Left ventricle myocardium inferior (tissue), 1 donor: ENCODE results near the gene KANK2. TPM values are rescaled to one million over a fixed set of nuclear protein-coding genes. Genes with fewer than 3 reads are reported as not detected.

Source experiments
- DNase-seq: peaks from one replicate; pipeline ENCODE4 v3.0.0-alpha.2; 2020
- H3K27ac ChIP-seq: fragments of 200-600 bp; replicated peaks from 2 replicates; pipeline ENCODE4 v1.8.0; 2021
- H3K27me3 ChIP-seq: fragments of 200-600 bp; 2 replicates; pipeline ENCODE4 v1.8.0; 2021; ENCODE audit warnings: low read depth
- H3K36me3 ChIP-seq: fragments of 200-600 bp; 2 replicates; pipeline ENCODE4 v1.8.0; 2021
- H3K4me1 ChIP-seq: fragments of 200-600 bp; 2 replicates; pipeline ENCODE4 v1.8.0; 2021
- H3K4me3 ChIP-seq: fragments of 200-600 bp; 2 replicates; pipeline ENCODE4 v1.8.0; 2021; ENCODE audit warnings: mild to moderate bottlenecking, moderate library complexity
- H3K9me3 ChIP-seq: fragments of 200-600 bp; replicated peaks from 2 replicates; pipeline ENCODE4 v1.8.0; 2021
- intact Hi-C: fragments of 100-400 bp; cut with micrococcal nuclease; formaldehyde crosslinking; loops from one replicate; pipeline ENCODE4 v1.11.0; 2022
- total RNA-seq: library from RNA; stranded (reverse); fragmentation: NEBNext Ultra II Directional; extraction: Animal tissue kit (Norgen Biotek cat#: 25700); gene quantifications from one replicate; pipeline ENCODE4 v1.2.1, GENCODE V29; 2021
- TF ChIP-seq, protein P1 (sequence below): fragments of 200-600 bp; IDR thresholded peaks from 2 replicates; pipeline ENCODE4 v1.8.0; 2021; ENCODE audit warnings: antibody characterized with exemption, mild to moderate bottlenecking, borderline replicate concordance
- donor health status: DM: no; HTN: yes; CAD: no; lungs with severe emphysema.

KANK2 gene
- total RNA-seq, 1 donor from 2014 or later = 326 TPM

DNA sequence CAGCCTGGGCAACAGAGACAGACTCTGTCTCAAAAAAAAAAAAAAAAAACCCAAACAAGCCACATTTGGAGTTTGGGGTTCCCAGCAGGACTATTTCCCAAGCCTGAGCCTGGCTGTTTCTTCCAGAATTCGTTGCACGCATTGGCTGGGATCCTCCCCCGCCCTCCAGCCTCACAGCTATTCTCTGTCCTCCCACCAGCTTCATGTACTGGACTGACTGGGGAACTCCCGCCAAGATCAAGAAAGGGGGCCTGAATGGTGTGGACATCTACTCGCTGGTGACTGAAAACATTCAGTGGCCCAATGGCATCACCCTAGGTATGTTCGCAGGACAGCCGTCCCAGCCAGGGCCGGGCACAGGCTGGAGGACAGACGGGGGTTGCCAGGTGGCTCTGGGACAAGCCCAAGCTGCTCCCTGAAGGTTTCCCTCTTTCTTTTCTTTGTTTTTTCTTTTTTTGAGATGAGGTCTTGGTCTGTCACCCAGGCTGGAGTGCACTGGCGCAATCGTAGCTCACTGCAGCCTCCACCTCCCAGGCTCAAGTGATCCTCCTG is 81.4 kb downstream of the KANK2 start:
- Histone ChIP-seq H3K4me3 (no peak overlapping the region), H3K27me3 (no peaks in the 10 kb centered on the region), H3K4me1 (no peaks in the 10 kb centered on the region), H3K27ac (no peak overlapping the region), H3K36me3 (peaks cover 95% of the 10 kb centered on the region), H3K9me3 (no peaks in the 10 kb centered on the region)
- TF ChIP-seq, protein P1, sequence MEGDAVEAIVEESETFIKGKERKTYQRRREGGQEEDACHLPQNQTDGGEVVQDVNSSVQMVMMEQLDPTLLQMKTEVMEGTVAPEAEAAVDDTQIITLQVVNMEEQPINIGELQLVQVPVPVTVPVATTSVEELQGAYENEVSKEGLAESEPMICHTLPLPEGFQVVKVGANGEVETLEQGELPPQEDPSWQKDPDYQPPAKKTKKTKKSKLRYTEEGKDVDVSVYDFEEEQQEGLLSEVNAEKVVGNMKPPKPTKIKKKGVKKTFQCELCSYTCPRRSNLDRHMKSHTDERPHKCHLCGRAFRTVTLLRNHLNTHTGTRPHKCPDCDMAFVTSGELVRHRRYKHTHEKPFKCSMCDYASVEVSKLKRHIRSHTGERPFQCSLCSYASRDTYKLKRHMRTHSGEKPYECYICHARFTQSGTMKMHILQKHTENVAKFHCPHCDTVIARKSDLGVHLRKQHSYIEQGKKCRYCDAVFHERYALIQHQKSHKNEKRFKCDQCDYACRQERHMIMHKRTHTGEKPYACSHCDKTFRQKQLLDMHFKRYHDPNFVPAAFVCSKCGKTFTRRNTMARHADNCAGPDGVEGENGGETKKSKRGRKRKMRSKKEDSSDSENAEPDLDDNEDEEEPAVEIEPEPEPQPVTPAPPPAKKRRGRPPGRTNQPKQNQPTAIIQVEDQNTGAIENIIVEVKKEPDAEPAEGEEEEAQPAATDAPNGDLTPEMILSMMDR = no peak
- intact Hi-C loops = no loop called here
- DNase-seq = no peak

DNA sequence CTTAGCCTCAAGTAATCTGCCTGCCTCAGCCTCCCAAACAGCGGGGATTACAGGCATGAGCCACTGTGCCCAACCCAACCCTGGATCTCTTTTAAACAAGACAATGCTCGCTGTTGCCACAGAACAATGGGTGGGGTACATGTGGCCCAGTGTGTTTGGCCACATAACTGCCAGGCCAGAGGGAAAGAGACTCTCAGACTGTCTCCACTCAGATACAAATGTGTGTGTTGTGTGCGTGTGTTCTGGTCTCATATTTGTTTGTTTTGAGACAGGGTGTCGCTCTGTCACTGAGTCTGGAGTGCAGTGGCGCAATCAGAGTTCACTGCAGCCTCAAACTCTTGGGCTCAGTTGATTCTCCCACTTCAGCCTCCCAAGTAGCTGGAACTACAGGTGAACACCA is 82.3 kb downstream of the KANK2 start:
- TF ChIP-seq, protein P1 = no peak
- intact Hi-C loops = no loop called here
- Histone ChIP-seq H3K27ac (no peak overlapping the region), H3K4me3 (no peak overlapping the region), H3K9me3 (no peaks in the 10 kb centered on the region), H3K27me3 (no peaks in the 10 kb centered on the region), H3K36me3 (peaks cover 95% of the 10 kb centered on the region), H3K4me1 (no peaks in the 10 kb centered on the region)
- DNase-seq = no peak

Other genes with a start within 250 kb of the KANK2 start
- gene SMARCA4, start 236.5 kb downstream of the KANK2 start, total RNA-seq = 38.8 TPM
- gene LDLR, start 108.1 kb downstream of the KANK2 start, total RNA-seq = 8.2 TPM
- 3.9 TPM for gene SPC24, start 41.8 kb downstream of the KANK2 start, total RNA-seq
- gene ANGPTL8, start 42.1 kb upstream of the KANK2 start, total RNA-seq = not detected
- 43.2 TPM for gene DOCK6, start 65.0 kb upstream of the KANK2 start, total RNA-seq
- gene TSPAN16, start 98.6 kb upstream of the KANK2 start, total RNA-seq = not detected
- gene RAB3D, start 142.1 kb upstream of the KANK2 start, total RNA-seq = 7.2 TPM
- gene TMEM205, start 148.7 kb upstream of the KANK2 start, total RNA-seq = 77.8 TPM
- gene CCDC159, start 149.0 kb upstream of the KANK2 start, total RNA-seq = 24.5 TPM
- 10.6 TPM for gene PLPPR2, start 157.9 kb upstream of the KANK2 start, total RNA-seq
- gene SWSAP1, start 177.1 kb upstream of the KANK2 start, total RNA-seq = 1.1 TPM
- gene EPOR, start 186.8 kb upstream of the KANK2 start, total RNA-seq = 6.0 TPM
- gene RGL3, start 221.8 kb upstream of the KANK2 start, total RNA-seq = 9.2 TPM
- 0.77 TPM for gene ODAD3, start 237.6 kb upstream of the KANK2 start, total RNA-seq
- gene PRKCSH, start 238.1 kb upstream of the KANK2 start, total RNA-seq = 120 TPM